ENCODE measurements around the gene LDLRAD3.

Gene LDLRAD3

GRCh38 chr11:35928688-35929395 is 15.0 kb upstream of the LDLRAD3 start:
- no peak for DNase-seq

GRCh38 chr11:35930466-35930865 is 13.4 kb upstream of the LDLRAD3 start:
- DNase-seq, result no peak

- no peak for DNase-seq
Observed at GRCh38 chr11:35932121-35932520, 11.7 kb upstream of the LDLRAD3 start.

GRCh38 chr11:35932681-35933319 is 11.1 kb upstream of the LDLRAD3 start:
- no peak for DNase-seq

- DNase-seq, result no peak
Observed at GRCh38 chr11:35933320-35933871, 10.5 kb upstream of the LDLRAD3 start.

- no peak for DNase-seq
Observed at GRCh38 chr11:35934271-35934670, 9.6 kb upstream of the LDLRAD3 start.

- DNase-seq, result no peak
Observed at GRCh38 chr11:35934981-35935380, 8.9 kb upstream of the LDLRAD3 start.

GRCh38 chr11:35935390-35935789 is 8.5 kb upstream of the LDLRAD3 start:
- no peak for DNase-seq

- no peak for DNase-seq
Observed at GRCh38 chr11:35937111-35937510, 6.8 kb upstream of the LDLRAD3 start.

- no peak for DNase-seq
Observed at GRCh38 chr11:35937700-35938099, 6.2 kb upstream of the LDLRAD3 start.

- no peak for DNase-seq
Observed at GRCh38 chr11:35938231-35938630, 5.6 kb upstream of the LDLRAD3 start.

GRCh38 chr11:35943309-35943708 is 553 bp upstream of the LDLRAD3 start:
- DNase-seq, result no peak

- DNase-seq, result no peak
Observed at GRCh38 chr11:35944503-35945136, 758 bp downstream of the LDLRAD3 start.

- DNase-seq, result no peak
Observed at GRCh38 chr11:35945137-35945518, 1.3 kb downstream of the LDLRAD3 start.

GRCh38 chr11:35946766-35947165 is 2.9 kb downstream of the LDLRAD3 start:
- DNase-seq, result no peak

- DNase-seq, result no peak
Observed at GRCh38 chr11:35947437-35947836, 3.6 kb downstream of the LDLRAD3 start.

GRCh38 chr11:35949242-35949641 is 5.4 kb downstream of the LDLRAD3 start:
- no peak for DNase-seq

- DNase-seq, result no peak
Observed at GRCh38 chr11:35950082-35950481, 6.2 kb downstream of the LDLRAD3 start.

- no peak for DNase-seq
Observed at GRCh38 chr11:35951680-35952079, 7.8 kb downstream of the LDLRAD3 start.

- DNase-seq, result no peak
Observed at GRCh38 chr11:35953081-35953760, 9.4 kb downstream of the LDLRAD3 start.

- DNase-seq, result no peak
Observed at GRCh38 chr11:35954205-35954604, 10.3 kb downstream of the LDLRAD3 start.

- DNase-seq, result no peak
Observed at GRCh38 chr11:35955636-35956035, 11.8 kb downstream of the LDLRAD3 start.

GRCh38 chr11:35962369-35963138 is 18.7 kb downstream of the LDLRAD3 start:
- DNase-seq, result no peak

All from activated CD4-positive, alpha-beta T cell treated with anti-CD3 and anti-CD28 coated beads for 48 hours (primary cell).